ENCODE measurements around the gene DNTT. TPM values are rescaled to one million over a fixed set of nuclear protein-coding genes. Genes with fewer than 3 reads are reported as not detected.

The DNTT gene
- total RNA-seq, 1 donor: not detected

- Histone ChIP-seq H3K27ac (ENCODE audit: low read depth, low read length) (no peak overlapping the region), H3K9me3 (ENCODE audit: low read depth, low read length) (no peaks in the 10 kb centered on the region), H3K4me3 (ENCODE audit: insufficient read depth, low read length) (no peak overlapping the region), H3K36me3 (ENCODE audit: insufficient read depth, low read length) (no peaks in the 10 kb centered on the region), H3K4me1 (ENCODE audit: insufficient read depth, low read length) (no peaks in the 10 kb centered on the region), H3K79me2 (ENCODE audit: insufficient read depth, low read length) (no peaks in the 10 kb centered on the region), H2AFZ (ENCODE audit: low read length) (no peak overlapping the region), H3K4me2 (ENCODE audit: insufficient read depth, low read length) (no peak overlapping the region), H3K27me3 (ENCODE audit: insufficient read depth, low read length) (peaks cover 2% of the 10 kb centered on the region), H4K20me1 (ENCODE audit: insufficient read depth, low read length) (no peaks in the 10 kb centered on the region)
- no peak for DNase-seq (ENCODE audit: insufficient read length, low spot score, missing footprints)
- TF ChIP-seq, protein P1, sequence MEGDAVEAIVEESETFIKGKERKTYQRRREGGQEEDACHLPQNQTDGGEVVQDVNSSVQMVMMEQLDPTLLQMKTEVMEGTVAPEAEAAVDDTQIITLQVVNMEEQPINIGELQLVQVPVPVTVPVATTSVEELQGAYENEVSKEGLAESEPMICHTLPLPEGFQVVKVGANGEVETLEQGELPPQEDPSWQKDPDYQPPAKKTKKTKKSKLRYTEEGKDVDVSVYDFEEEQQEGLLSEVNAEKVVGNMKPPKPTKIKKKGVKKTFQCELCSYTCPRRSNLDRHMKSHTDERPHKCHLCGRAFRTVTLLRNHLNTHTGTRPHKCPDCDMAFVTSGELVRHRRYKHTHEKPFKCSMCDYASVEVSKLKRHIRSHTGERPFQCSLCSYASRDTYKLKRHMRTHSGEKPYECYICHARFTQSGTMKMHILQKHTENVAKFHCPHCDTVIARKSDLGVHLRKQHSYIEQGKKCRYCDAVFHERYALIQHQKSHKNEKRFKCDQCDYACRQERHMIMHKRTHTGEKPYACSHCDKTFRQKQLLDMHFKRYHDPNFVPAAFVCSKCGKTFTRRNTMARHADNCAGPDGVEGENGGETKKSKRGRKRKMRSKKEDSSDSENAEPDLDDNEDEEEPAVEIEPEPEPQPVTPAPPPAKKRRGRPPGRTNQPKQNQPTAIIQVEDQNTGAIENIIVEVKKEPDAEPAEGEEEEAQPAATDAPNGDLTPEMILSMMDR (IDR thresholded peaks at IDR 0.05; ENCODE audit: extremely low read depth, low read depth, low read length): no peak
Measured at GRCh38 chr10:96321822-96322221, 17.6 kb downstream of the DNTT start.

DNA sequence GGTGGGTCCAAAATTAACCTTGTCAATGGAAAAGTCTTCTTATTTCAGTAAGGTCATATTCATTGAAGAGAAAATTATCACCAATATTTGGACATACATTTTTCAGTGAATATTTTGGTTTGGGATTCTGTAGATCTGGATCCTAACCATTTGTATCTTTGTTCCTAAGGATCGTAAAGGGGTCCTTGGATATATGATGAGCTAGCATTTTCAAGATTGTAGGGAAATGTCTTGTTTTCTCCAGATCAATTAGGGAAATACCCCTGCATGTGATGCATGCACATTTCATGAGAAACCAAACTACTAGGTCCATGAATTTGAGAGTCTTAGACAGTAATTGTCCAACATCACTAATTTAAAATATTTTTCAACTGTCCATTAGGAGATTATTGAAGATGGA lies 18.0 kb downstream of the DNTT start:
- no peaks in the 10 kb centered on the region for H4K20me1 ChIP-seq (ENCODE audit: insufficient read depth, low read length)
- DNase-seq (ENCODE audit: insufficient read length, low spot score, missing footprints): no peak
- TF ChIP-seq, protein P1 (IDR thresholded peaks at IDR 0.05; ENCODE audit: extremely low read depth, low read depth, low read length): no peak

DNA sequence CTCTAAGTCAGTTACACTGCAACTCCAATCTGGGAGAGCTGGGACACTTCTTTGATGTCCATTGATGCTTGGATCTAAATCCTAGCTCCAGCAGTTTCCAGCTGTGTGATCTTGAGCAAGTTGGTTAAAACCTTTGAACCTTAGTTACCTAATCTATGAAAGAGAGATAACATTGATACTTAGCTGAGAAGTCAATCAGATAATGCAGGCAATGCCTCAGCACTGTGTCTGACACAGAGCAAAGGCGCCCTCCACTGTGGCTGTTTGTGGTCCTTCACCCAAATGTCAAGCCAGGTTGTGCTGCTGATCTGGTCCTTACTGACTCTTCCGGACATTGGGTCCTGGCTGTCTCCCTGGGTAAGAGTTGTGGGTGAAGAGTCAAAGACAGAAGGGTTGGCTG lies 20.2 kb downstream of the DNTT start:
- Histone ChIP-seq H4K20me1 (ENCODE audit: insufficient read depth, low read length) (no peaks in the 10 kb centered on the region), H3K79me2 (ENCODE audit: insufficient read depth, low read length) (no peaks in the 10 kb centered on the region), H2AFZ (ENCODE audit: low read length) (no peak overlapping the region), H3K4me3 (ENCODE audit: insufficient read depth, low read length) (no peak overlapping the region), H3K36me3 (ENCODE audit: insufficient read depth, low read length) (no peaks in the 10 kb centered on the region), H3K27ac (ENCODE audit: low read depth, low read length) (no peak overlapping the region), H3K4me2 (ENCODE audit: insufficient read depth, low read length) (no peak overlapping the region), H3K9me3 (ENCODE audit: low read depth, low read length) (no peaks in the 10 kb centered on the region), H3K27me3 (ENCODE audit: insufficient read depth, low read length) (peaks cover 2% of the 10 kb centered on the region), H3K4me1 (ENCODE audit: insufficient read depth, low read length) (no peaks in the 10 kb centered on the region)
- DNase-seq (ENCODE audit: insufficient read length, low spot score, missing footprints): no peak
- TF ChIP-seq, protein P1 (IDR thresholded peaks at IDR 0.05; ENCODE audit: extremely low read depth, low read depth, low read length): no peak

More for the DNA sequence above, 18.0 kb downstream of the DNTT start:
- Histone ChIP-seq H2AFZ (ENCODE audit: low read length) (no peak overlapping the region), H3K4me3 (ENCODE audit: insufficient read depth, low read length) (no peak overlapping the region), H3K27me3 (ENCODE audit: insufficient read depth, low read length) (peaks cover 2% of the 10 kb centered on the region), H3K27ac (ENCODE audit: low read depth, low read length) (no peak overlapping the region), H3K4me2 (ENCODE audit: insufficient read depth, low read length) (no peak overlapping the region), H3K79me2 (ENCODE audit: insufficient read depth, low read length) (no peaks in the 10 kb centered on the region), H3K4me1 (ENCODE audit: insufficient read depth, low read length) (no peaks in the 10 kb centered on the region), H3K36me3 (ENCODE audit: insufficient read depth, low read length) (no peaks in the 10 kb centered on the region), H3K9me3 (ENCODE audit: low read depth, low read length) (no peaks in the 10 kb centered on the region)

DNA sequence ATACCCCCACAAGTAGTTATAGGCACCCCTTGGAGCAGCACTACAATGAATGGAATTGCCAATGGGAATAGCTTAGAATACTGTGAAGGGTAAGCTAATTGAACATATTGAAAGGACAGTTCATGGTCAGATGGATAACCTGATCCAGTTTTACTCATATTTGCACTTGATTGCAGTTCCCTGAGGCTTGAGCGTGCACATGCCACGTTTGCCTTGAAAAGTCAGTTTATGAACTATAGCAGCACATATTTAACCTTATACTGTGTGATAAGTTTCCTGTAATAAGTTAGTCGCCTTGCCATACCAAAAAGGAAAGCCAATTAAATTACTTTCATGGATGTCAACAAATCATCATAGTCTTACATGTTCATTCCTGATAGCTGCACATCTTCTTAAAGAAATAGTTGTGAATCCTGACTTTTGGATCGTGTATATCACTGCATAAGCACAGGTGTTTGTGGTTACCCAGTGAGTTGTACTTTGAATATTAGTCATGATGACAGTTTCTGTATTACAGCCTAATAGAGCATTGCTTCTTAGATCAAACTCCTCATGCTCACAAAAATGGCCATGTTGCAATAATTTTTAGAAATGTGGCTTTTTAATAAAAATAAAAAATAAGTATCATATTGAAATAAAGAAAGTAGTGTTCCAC lies 21.6 kb downstream of the DNTT start:
- peaks cover 2% of the 10 kb centered on the region for H3K27me3 ChIP-seq (ENCODE audit: insufficient read depth, low read length)
- no peaks in the 10 kb centered on the region for H3K4me1 ChIP-seq (ENCODE audit: insufficient read depth, low read length)
- no peak overlapping the region for H3K27ac ChIP-seq (ENCODE audit: low read depth, low read length)
- no peaks in the 10 kb centered on the region for H3K9me3 ChIP-seq (ENCODE audit: low read depth, low read length)
- H2AFZ ChIP-seq (ENCODE audit: low read length): no peak overlapping the region
- TF ChIP-seq, protein P1 (IDR thresholded peaks at IDR 0.05; ENCODE audit: extremely low read depth, low read depth, low read length): no peak
- no peaks in the 10 kb centered on the region for H3K36me3 ChIP-seq (ENCODE audit: insufficient read depth, low read length)
- no peak overlapping the region for H3K4me3 ChIP-seq (ENCODE audit: insufficient read depth, low read length)
- no peak overlapping the region for H3K4me2 ChIP-seq (ENCODE audit: insufficient read depth, low read length)
- DNase-seq (ENCODE audit: insufficient read length, low spot score, missing footprints): no peak
- no peaks in the 10 kb centered on the region for H4K20me1 ChIP-seq (ENCODE audit: insufficient read depth, low read length)
- no peaks in the 10 kb centered on the region for H3K79me2 ChIP-seq (ENCODE audit: insufficient read depth, low read length)
